Neural crest cell (in vitro differentiated cells): ENCODE results near the gene TOM1L2. TPM values are rescaled to one million over a fixed set of nuclear protein-coding genes. Genes with fewer than 3 reads are reported as not detected.

ENCODE experiments used
- DNase-seq: peaks from one replicate; pipeline ENCODE4 v3.0.0; 2021; ENCODE audit warnings: low read depth, mixed read lengths, low spot score
- H3K27ac Mint-ChIP-seq: one replicate; pipeline ENCODE4 v1.8.0; 2021; ENCODE audit warnings: mild to moderate bottlenecking, mixed read lengths; ENCODE audit not compliant: unreplicated experiment
- H3K27me3 Mint-ChIP-seq: 2 replicates; pipeline ENCODE4 v1.8.0; 2021; ENCODE audit warnings: low read depth, mild to moderate bottlenecking, mixed read lengths
- H3K36me3 Mint-ChIP-seq: 2 replicates; pipeline ENCODE4 v1.8.0; 2021; ENCODE audit warnings: low read depth, mild to moderate bottlenecking, mixed read lengths
- H3K4me1 Mint-ChIP-seq: 2 replicates; pipeline ENCODE4 v1.8.0; 2021; ENCODE audit warnings: mixed read lengths
- H3K4me3 Mint-ChIP-seq: one replicate; pipeline ENCODE4 v1.8.0; 2021; ENCODE audit warnings: mild to moderate bottlenecking, mixed read lengths
- H3K9me3 Mint-ChIP-seq: 2 replicates; pipeline ENCODE4 v1.8.0; 2021; ENCODE audit warnings: mixed read lengths
- CTCF ChIP-seq: fragments of 200-600 bp; sonication (generic); conservative IDR thresholded peaks from 2 replicates; pipeline ENCODE4 v1.5.0; 2021; ENCODE audit warnings: antibody characterized with exemption, mild to moderate bottlenecking
- total RNA-seq: library from RNA; stranded (reverse); gene quantifications from 2 replicates; pipeline ENCODE4 v1.2.1, GENCODE V29; 2021

TOM1L2 gene
- total RNA-seq, 1 donor from 2014 or later: 15.9 TPM

- no peaks in the 10 kb centered on the region for H3K36me3 Mint-ChIP-seq
- DNase-seq: no peak
- H3K27ac Mint-ChIP-seq: peak overlapping the region; percentile 27
- no peaks in the 10 kb centered on the region for H3K4me1 Mint-ChIP-seq
- H3K9me3 Mint-ChIP-seq: no peaks in the 10 kb centered on the region
- H3K4me3 Mint-ChIP-seq: no peak overlapping the region
- TF ChIP-seq CTCF: no peak
- H3K27me3 Mint-ChIP-seq: no peaks in the 10 kb centered on the region
These were observed 13.0 kb upstream of the TOM1L2 start for GRCh38 chr17:17985153-17985552.

- no peaks in the 10 kb centered on the region for H3K27me3 Mint-ChIP-seq
- no peak for TF ChIP-seq CTCF
- H3K4me3 Mint-ChIP-seq: no peak overlapping the region
- H3K4me1 Mint-ChIP-seq: no peaks in the 10 kb centered on the region
- H3K9me3 Mint-ChIP-seq: no peaks in the 10 kb centered on the region
- H3K27ac Mint-ChIP-seq: no peak overlapping the region
- DNase-seq: no peak
- H3K36me3 Mint-ChIP-seq: no peaks in the 10 kb centered on the region
These were observed 11.6 kb upstream of the TOM1L2 start for GRCh38 chr17:17983776-17984175.

- Mint-ChIP-seq H3K27ac (no peak overlapping the region), H3K36me3 (no peaks in the 10 kb centered on the region), H3K27me3 (no peaks in the 10 kb centered on the region), H3K4me1 (no peaks in the 10 kb centered on the region), H3K9me3 (no peaks in the 10 kb centered on the region), H3K4me3 (no peak overlapping the region)
- no peak for TF ChIP-seq CTCF
- no peak for DNase-seq
These were observed 11.2 kb upstream of the TOM1L2 start for GRCh38 chr17:17983376-17983775.

GRCh38 chr17:17982801-17983200 lies 10.6 kb upstream of the TOM1L2 start:
- Mint-ChIP-seq H3K27me3 (no peaks in the 10 kb centered on the region), H3K9me3 (no peaks in the 10 kb centered on the region), H3K27ac (no peak overlapping the region), H3K4me3 (no peak overlapping the region), H3K4me1 (no peaks in the 10 kb centered on the region), H3K36me3 (no peaks in the 10 kb centered on the region)
- no peak for TF ChIP-seq CTCF
- no peak for DNase-seq

- Mint-ChIP-seq H3K4me1 (no peaks in the 10 kb centered on the region), H3K9me3 (no peaks in the 10 kb centered on the region), H3K36me3 (no peaks in the 10 kb centered on the region), H3K4me3 (no peak overlapping the region), H3K27ac (no peak overlapping the region), H3K27me3 (no peaks in the 10 kb centered on the region)
- no peak for TF ChIP-seq CTCF
- no peak for DNase-seq
These were observed 9.1 kb upstream of the TOM1L2 start for GRCh38 chr17:17981330-17981729.

GRCh38 chr17:17979778-17980177 lies 7.6 kb upstream of the TOM1L2 start:
- Mint-ChIP-seq H3K4me3 (no peak overlapping the region), H3K4me1 (no peaks in the 10 kb centered on the region), H3K36me3 (no peaks in the 10 kb centered on the region), H3K9me3 (no peaks in the 10 kb centered on the region), H3K27me3 (no peaks in the 10 kb centered on the region), H3K27ac (no peak overlapping the region)
- TF ChIP-seq CTCF: no peak
- no peak for DNase-seq
